Measurements from ENCODE around the gene KRTAP10-10.

The KRTAP10-10 gene

DNA sequence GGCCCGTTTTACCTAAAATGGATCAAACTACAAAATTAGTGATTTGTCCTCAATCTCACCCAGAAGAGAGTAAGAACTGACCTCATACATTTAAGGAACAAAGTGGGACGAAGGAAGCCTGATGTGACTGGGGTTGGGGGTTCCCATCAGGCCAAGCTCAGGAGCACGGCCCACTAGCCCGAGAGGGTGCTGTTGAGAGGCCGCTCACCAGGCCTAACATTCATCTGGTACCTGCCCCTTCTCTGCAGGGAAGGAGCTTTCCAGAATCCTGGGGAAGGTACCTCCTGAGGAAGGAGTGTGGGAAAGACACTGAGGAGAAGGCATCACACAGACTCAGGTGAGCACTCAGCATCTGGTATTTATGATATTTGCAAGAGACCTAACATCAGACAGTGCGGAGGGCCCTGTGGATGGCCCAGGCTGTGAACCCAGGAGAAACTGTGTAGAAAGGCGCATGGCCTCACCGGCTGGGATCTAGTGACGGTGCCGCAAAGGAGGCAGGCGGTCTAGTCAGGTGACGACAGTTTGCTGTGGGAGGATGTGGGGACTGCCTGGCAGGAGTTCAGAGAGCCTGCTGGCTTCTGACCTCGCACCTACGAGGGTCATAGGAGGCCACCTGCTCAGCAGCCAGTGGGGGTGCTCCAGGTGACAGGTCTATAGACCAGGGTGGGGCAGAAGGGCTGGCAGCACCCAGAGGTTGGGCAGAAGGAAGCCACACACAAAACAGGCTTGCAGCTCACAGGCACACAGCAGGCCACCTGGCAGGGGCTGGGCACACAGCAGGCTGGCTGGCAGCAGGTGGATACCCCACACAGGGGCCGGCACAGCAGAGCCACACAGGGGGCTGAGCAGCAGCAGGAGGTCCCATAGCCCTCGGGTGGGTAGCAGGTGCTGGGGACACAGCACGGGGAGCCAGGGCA is 16.8 kb downstream of the KRTAP10-10 start:
- no peak overlapping the region for H3K27ac ChIP-seq
- H3K4me1 ChIP-seq, result no peaks in the 10 kb centered on the region
- intact Hi-C loops (cut with DNase I; ENCODE audit: low total_unique reads), result no loop called here
- no peak for DNase-seq
- H3K9me3 ChIP-seq, result peaks cover 0 to 6% (median 0%) of the 10 kb centered on the region in 3 donors
- H3K27me3 ChIP-seq, result peaks cover 0 to 22% of the 10 kb centered on the region in 2 donors
- H3K4me3 ChIP-seq, result no peak overlapping the region
- TF ChIP-seq, protein P1, sequence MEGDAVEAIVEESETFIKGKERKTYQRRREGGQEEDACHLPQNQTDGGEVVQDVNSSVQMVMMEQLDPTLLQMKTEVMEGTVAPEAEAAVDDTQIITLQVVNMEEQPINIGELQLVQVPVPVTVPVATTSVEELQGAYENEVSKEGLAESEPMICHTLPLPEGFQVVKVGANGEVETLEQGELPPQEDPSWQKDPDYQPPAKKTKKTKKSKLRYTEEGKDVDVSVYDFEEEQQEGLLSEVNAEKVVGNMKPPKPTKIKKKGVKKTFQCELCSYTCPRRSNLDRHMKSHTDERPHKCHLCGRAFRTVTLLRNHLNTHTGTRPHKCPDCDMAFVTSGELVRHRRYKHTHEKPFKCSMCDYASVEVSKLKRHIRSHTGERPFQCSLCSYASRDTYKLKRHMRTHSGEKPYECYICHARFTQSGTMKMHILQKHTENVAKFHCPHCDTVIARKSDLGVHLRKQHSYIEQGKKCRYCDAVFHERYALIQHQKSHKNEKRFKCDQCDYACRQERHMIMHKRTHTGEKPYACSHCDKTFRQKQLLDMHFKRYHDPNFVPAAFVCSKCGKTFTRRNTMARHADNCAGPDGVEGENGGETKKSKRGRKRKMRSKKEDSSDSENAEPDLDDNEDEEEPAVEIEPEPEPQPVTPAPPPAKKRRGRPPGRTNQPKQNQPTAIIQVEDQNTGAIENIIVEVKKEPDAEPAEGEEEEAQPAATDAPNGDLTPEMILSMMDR (IDR thresholded peaks at IDR 0.05), result no peak
- no peaks in the 10 kb centered on the region for H3K36me3 ChIP-seq

DNA sequence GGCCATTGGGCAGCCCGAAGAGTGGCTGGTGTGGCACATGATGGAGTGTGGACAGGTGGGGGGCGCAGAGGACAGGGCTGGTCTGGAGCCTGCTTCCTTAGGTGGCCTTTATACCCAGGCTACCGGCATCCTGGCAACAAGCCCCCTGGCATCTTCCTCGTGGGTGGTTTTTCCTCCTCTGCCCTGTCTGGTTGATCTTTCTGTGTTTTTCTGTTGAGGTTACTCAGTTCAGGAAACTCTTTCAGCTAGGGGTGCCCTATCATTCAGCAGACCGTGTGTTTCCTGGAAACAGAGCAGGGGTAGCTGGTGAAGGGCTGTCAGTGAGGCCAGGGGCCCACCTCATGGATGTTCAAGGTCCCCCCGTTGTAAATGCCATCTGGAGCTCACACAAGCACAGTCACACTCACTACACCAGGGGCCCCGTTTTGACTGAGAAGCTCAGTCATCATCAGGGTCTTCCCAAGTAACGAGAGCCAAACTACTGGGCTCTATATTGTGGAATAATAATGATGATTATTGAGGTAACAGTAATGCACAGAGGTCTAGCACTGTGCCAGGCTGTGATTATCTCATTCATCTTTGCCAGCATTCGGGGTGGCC is 17.5 kb downstream of the KRTAP10-10 start, which contains the start of gene KRTAP12-4:
Gene KRTAP12-4, minus strand, starts transcription at position 84 of the 600 bp plus-strand sequence. Its CDS starts 45 bp downstream, at position 39.
- Histone ChIP-seq H3K4me1 (no peaks in the 10 kb centered on the region), H3K9me3 (peaks cover 0 to 6% (median 0%) of the 10 kb centered on the region in 3 donors), H3K4me3 (no peak within 1 kb of the TSS), H3K27ac (no peak within 1 kb of the TSS), H3K27me3 (peaks cover 0 to 16% of the 10 kb centered on the region in 2 donors), H3K36me3 (no peaks in the 10 kb centered on the region)
- intact Hi-C loops (cut with DNase I; ENCODE audit: low total_unique reads), result no loop called here
- DNase-seq, result no peak
- TF ChIP-seq, protein P1 (IDR thresholded peaks at IDR 0.05), result no peak

DNA sequence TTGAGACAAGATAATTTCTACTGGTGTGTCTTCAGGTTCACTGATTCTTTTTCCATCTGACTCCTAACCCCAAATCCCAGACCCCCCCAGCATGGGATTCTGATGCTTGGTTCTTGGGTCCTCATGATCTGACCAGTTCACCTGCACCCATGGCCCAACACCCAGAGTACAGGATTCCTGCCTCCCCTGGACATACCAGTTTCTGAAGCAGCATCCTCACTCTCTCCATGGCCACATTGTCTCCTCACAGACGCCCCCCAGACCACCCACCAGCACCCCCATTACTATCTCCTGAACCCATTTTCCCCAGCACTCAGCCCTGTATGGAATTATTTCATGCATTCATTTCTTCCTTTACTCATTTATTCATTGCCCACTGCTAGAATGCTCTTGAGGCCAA is 19.7 kb downstream of the KRTAP10-10 start:
- Histone ChIP-seq H3K27me3 (peaks cover 0 to 14% of the 10 kb centered on the region in 2 donors), H3K27ac (no peak overlapping the region), H3K4me1 (no peaks in the 10 kb centered on the region), H3K9me3 (peaks cover 0 to 6% (median 5%) of the 10 kb centered on the region in 3 donors), H3K36me3 (no peaks in the 10 kb centered on the region), H3K4me3 (no peak overlapping the region)
- TF ChIP-seq, protein P1 (IDR thresholded peaks at IDR 0.05), result no peak
- DNase-seq, result no peak
- intact Hi-C loops (cut with DNase I; ENCODE audit: low total_unique reads), result no loop called here

DNA sequence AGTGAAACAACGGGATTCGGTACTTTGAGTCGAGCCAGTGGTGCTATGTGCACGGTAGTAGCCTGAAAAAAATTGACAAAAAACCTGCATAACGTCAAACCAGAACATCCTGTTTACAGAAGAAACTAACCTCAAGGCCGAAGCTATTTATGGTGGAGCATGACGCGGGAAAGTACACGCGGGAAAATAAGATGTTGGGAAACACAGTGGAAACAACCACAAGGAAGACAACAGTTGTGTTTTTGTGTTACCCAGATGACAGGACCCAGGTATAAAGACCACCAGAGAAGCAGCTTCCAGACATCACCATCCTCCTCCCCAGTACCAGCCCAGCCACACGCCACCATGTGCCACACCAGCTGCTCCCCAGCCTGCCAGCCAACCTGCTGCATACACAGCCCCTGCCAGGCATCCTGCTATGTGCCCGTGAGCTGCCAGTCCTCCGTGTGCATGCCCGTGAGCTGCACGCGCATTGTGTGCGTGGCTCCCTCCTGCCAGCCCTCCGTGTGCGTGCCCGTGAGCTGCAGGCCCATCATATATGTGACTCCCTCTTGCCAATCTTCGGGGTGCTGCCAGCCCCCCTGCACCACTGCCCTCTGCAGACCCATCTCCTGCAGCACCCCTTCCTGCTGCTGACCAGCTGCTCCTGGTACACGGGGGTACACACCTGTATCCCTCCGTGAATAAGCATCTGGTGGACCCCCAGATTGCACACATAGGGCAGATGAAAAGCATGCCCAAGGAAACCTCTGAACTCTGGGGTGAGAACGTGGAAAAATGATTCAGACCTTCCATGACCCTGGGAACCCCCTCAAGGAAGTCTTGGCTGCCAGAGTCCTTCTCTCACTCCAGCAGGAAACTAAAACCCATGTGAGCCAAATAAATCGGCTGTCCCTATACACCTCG is 20.7 kb downstream of the KRTAP10-10 start, which contains the start of gene KRTAP12-3:
Gene KRTAP12-3, plus strand, starts transcription at position 298 of the 906 bp plus-strand sequence. Its CDS starts 48 bp downstream, at position 346.
- DNase-seq, result no peak
- Histone ChIP-seq H3K4me1 (no peaks in the 10 kb centered on the region), H3K9me3 (peaks cover 0 to 6% (median 5%) of the 10 kb centered on the region in 3 donors), H3K36me3 (no peaks in the 10 kb centered on the region), H3K4me3 (no peak within 1 kb of the TSS), H3K27me3 (peaks cover 0 to 14% of the 10 kb centered on the region in 2 donors), H3K27ac (no peak within 1 kb of the TSS)
- intact Hi-C loops (cut with DNase I; ENCODE audit: low total_unique reads), result no loop called here
- TF ChIP-seq, protein P1 (IDR thresholded peaks at IDR 0.05), result no peak

DNA sequence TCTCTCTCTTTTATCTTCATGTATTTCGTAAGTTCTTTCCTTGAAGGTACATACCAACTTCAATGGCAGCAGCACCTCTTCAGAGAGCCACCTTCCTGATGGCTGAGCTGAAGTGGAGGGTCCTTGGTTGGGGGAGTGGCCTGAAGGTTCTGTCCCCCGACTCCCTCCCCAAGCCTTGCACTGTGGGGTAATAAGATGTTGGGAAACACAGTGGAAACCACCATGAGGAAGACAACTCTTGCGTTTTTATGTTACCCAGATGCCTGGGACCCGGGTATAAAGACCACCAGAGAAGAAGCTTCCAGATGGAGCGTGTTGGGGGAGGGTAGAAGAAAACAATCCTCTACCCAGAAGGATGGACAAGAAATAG is 21.4 kb downstream of the KRTAP10-10 start:
- Histone ChIP-seq H3K4me1 (no peaks in the 10 kb centered on the region), H3K27me3 (peaks cover 0 to 14% of the 10 kb centered on the region in 2 donors), H3K36me3 (no peaks in the 10 kb centered on the region), H3K27ac (no peak overlapping the region), H3K9me3 (peaks cover 0 to 6% (median 5%) of the 10 kb centered on the region in 3 donors), H3K4me3 (no peak overlapping the region)
- no peak for DNase-seq
- TF ChIP-seq, protein P1 (IDR thresholded peaks at IDR 0.05), result no peak
- intact Hi-C loops (cut with DNase I; ENCODE audit: low total_unique reads), result no loop called here

All from tibial artery (tissue), 4 donors.